Breast epithelium (tissue), 4 donors: ENCODE measurements around the gene PRRC2B. TPM values are rescaled to one million over a fixed set of nuclear protein-coding genes. Genes with fewer than 3 reads are reported as not detected.

Experiments used
- DNase-seq, 2 donors: peaks; one replicate each; pipeline ENCODE4 v3.0.0-alpha.2; 2019; ENCODE audit warnings: low spot score in 2 of 2
- H3K27ac ChIP-seq, 2 donors: fragments of 200-600 bp; sonication (generic) in 1 of 2; one replicate each; pipeline ENCODE4 v1.5.1; 2016 to 2019; ENCODE audit warnings: mild to moderate bottlenecking in 1 of 2
- H3K27me3 ChIP-seq, 2 donors: fragments of 200-600 bp; sonication (generic) in 1 of 2; one replicate each; pipeline versions ENCODE4 v1.5.1 to v1.6.0; 2017 to 2019; ENCODE audit warnings: control low read depth in 1 of 2, mild to moderate bottlenecking in 1 of 2
- H3K36me3 ChIP-seq: fragments of 200-600 bp; one replicate; pipeline ENCODE4 v1.5.1; 2019
- H3K4me1 ChIP-seq, 2 donors: fragments of 200-600 bp; sonication (generic); one replicate each; pipeline ENCODE4 v1.5.1; 2016 to 2019; ENCODE audit warnings: control low read depth in 1 of 2
- H3K4me3 ChIP-seq, 3 donors: fragments of 200-600 bp; sonication (generic); 1 replicate in 2 of 3; 2 replicates in 1 of 3; pipeline ENCODE4 v1.5.1; 2016 to 2019; ENCODE audit warnings: mild to moderate bottlenecking in 3 of 3, moderate library complexity in 2 of 3
- H3K9me3 ChIP-seq, 2 donors: fragments of 200-600 bp; sonication (generic) in 1 of 2; one replicate each; pipeline ENCODE4 v1.5.1; 2016 to 2019; ENCODE audit warnings: control low read depth in 1 of 2
- POLR2A ChIP-seq: fragments of 450-650 bp; IDR thresholded peaks from one replicate; pipeline ENCODE4 v1.6.1; 2016; ENCODE audit warnings: antibody characterized with exemption, mild to moderate bottlenecking, moderate library complexity
- POLR2AphosphoS5 ChIP-seq, 3 donors: sonication (generic); formaldehyde crosslinking; IDR thresholded peaks; one replicate each; pipeline ENCODE4 v1.6.1; 2017; ENCODE audit warnings: antibody characterized with exemption in 3 of 3
- intact Hi-C: fragments of 100-400 bp; cut with DNase I; formaldehyde crosslinking; loops from one replicate; pipeline ENCODE4 v1.15.1; 2023; ENCODE audit warnings: low total_unique reads
- total RNA-seq, 3 donors: library from RNA; depleted of rRNA; stranded (reverse); fragments of >200 nt; gene quantifications; one replicate each; pipeline ENCODE4 v1.1.0, GENCODE V29; 2016
- TF ChIP-seq, protein P1 (sequence below), 3 donors: fragments of 450-650 bp; IDR thresholded peaks; one replicate each; pipeline ENCODE4 v1.5.1; 2016 to 2017; ENCODE audit warnings: antibody characterized with exemption in 3 of 3, mild to moderate bottlenecking in 3 of 3, moderate library complexity in 3 of 3

The PRRC2B gene
- total RNA-seq, 3 donors from 2014 or later, result 95.9 to 143 (median 102) TPM

DNA sequence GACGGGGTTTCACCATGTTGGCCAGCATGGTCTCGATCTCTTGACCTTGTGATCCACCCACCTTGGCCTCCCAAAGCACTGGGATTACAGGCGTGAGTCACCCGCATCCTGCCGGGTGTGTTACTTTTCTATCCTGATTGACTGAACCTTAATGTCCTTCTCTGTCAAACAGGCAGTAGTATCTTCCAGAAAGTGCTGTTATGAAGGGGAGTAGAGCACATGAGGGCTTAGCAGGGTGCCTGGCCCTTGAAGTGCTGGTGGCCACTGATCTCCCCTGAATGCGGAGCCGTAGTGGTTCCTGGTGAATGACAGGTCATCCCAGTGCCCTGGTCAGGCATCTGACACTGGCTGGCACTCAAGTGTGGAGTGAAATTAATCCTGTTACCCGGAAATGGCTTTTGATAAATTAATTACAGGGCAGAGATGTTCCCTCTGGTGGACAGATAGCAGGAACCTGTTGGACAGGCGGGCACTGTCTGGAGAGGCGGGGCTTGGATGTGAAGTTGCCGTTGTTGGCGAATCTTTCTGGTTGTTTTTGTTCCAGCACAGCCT, 28.4 kb downstream of the PRRC2B start:
- Histone ChIP-seq H3K9me3 (no peaks in the 10 kb centered on the region), H3K27me3 (no peaks in the 10 kb centered on the region), H3K4me1 (peaks cover 17 to 58% of the 10 kb centered on the region in 2 donors), H3K36me3 (no peaks in the 10 kb centered on the region), H3K27ac (peak overlapping the region; percentile 85 to 87), H3K4me3 (peak overlapping the region in 1 of 3 donors; percentile 47)
- TF ChIP-seq, protein P1, sequence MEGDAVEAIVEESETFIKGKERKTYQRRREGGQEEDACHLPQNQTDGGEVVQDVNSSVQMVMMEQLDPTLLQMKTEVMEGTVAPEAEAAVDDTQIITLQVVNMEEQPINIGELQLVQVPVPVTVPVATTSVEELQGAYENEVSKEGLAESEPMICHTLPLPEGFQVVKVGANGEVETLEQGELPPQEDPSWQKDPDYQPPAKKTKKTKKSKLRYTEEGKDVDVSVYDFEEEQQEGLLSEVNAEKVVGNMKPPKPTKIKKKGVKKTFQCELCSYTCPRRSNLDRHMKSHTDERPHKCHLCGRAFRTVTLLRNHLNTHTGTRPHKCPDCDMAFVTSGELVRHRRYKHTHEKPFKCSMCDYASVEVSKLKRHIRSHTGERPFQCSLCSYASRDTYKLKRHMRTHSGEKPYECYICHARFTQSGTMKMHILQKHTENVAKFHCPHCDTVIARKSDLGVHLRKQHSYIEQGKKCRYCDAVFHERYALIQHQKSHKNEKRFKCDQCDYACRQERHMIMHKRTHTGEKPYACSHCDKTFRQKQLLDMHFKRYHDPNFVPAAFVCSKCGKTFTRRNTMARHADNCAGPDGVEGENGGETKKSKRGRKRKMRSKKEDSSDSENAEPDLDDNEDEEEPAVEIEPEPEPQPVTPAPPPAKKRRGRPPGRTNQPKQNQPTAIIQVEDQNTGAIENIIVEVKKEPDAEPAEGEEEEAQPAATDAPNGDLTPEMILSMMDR (IDR thresholded peaks at IDR 0.05), result peak; percentile 31 to 72 (median 38)
- TF ChIP-seq POLR2AphosphoS5 (IDR thresholded peaks at IDR 0.05), result no peak
- DNase-seq, result peak; percentile 72 to 82
- intact Hi-C loops, result no loop called here

DNA sequence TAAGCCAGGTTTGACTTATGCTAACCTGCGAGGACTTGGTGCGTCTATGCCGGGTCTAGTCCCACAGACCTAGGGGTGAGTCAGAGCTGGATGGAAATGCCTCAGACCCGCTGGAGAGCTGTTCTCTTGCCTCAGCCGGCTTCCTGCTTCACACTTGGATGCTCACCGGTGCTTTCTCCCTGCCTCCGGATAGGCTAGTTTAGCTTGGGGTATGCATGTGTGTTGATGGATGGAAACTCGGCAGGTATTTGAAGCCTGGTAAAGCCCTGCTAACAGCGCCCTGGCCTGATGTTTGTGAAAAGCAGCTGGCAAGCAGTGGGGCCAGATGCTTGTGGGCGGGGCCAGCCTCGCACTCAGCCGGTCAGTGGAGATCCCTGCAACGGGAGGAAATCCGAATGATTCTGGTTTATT, 29.3 kb downstream of the PRRC2B start:
- peaks cover 12 to 50% of the 10 kb centered on the region in 2 donors for H3K4me1 ChIP-seq

DNA sequence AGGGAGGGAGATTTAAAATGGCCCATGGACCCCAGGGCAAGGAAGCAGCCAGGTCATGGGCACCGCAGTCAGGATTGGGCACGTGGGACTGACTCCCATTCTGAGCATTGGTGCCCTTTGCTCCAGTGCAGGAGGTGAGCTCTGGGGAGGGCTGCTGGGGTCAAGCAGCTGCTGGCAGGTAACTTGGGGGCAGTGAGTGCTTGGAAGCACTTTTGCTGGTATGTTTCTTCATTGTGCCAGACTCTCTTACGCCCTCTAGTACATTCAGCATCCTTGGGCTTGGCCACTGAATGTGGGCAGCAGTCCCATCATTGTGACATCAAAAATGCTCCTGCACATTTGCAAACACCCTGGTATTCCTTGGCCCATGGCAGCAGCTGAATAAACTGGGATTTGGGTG, 32.7 kb downstream of the PRRC2B start:
- intact Hi-C loops, result no loop called here
- Histone ChIP-seq H3K27me3 (no peaks in the 10 kb centered on the region), H3K4me1 (peaks cover 6 to 36% of the 10 kb centered on the region in 2 donors), H3K27ac (peak overlapping the region in 1 of 2 donors; percentile 15), H3K9me3 (no peaks in the 10 kb centered on the region), H3K4me3 (no peak overlapping the region), H3K36me3 (no peaks in the 10 kb centered on the region)
- DNase-seq, result no peak
- no peak for TF ChIP-seq POLR2A
- TF ChIP-seq POLR2AphosphoS5 (IDR thresholded peaks at IDR 0.05), result no peak
- TF ChIP-seq, protein P1 (IDR thresholded peaks at IDR 0.05), result no peak

More for the DNA sequence above, 29.3 kb downstream of the PRRC2B start:
- DNase-seq, result peak; percentile 60 to 72
- H3K27me3 ChIP-seq, result no peaks in the 10 kb centered on the region
- no peaks in the 10 kb centered on the region for H3K9me3 ChIP-seq
- H3K27ac ChIP-seq, result peak overlapping the region; percentile 85 to 87
- TF ChIP-seq, protein P1 (IDR thresholded peaks at IDR 0.05), result no peak
- TF ChIP-seq POLR2A, result no peak
- no peak for TF ChIP-seq POLR2AphosphoS5 (IDR thresholded peaks at IDR 0.05)
- intact Hi-C loops, result no loop called here
- H3K4me3 ChIP-seq, result peak overlapping the region in 2 of 3 donors; percentile 2 to 47
- H3K36me3 ChIP-seq, result no peaks in the 10 kb centered on the region

DNA sequence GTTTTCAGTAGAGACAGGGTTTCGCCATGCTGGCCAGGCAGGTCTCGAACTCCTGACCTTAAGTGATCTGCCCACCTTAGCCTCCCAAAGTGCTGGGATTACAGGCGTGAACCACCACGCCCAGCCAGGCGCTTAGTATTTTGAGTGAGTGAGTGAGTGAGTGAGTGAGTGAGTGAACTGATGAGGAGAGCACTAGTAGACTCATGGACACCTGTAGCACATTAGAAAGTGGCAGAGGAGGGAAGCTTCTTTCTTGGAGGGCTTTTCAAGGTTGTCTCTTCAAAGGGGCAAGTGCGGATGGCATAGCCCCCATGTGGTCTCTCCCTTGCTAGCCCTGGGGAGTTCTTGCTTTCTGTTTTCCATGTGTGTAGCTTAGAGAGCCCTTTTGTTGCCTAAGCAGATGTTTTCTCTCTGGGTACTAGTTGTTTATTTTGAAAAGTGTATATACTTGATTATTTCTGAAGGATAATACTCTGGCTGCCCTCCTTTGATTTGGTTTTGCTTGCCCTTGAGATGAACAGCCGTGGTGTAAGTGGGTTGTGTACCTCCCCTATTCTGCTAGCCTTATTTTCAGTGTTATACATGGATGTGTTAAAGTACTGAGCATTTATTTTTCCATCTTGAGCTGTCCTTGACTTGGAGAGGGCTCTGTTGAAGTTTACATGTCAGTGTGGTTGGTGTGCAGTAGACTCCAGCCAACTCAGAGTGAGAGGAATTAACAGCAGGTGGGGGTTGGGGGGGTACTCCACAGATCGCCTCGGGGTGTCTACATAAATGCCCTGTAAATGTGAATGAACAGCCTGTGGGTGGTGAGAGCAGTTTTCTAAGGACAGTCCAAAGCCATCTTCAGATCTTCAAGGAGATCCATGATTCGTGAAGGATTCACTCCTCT, 35.5 kb downstream of the PRRC2B start:
- Histone ChIP-seq H3K4me3 (no peak overlapping the region), H3K9me3 (no peaks in the 10 kb centered on the region), H3K36me3 (no peaks in the 10 kb centered on the region), H3K27me3 (no peaks in the 10 kb centered on the region), H3K4me1 (peaks cover 0 to 9% of the 10 kb centered on the region in 2 donors), H3K27ac (peak overlapping the region in 1 of 2 donors; percentile 25)
- no peak for DNase-seq
- intact Hi-C loops, result no loop called here
- TF ChIP-seq, protein P1 (IDR thresholded peaks at IDR 0.05), result no peak
- TF ChIP-seq POLR2A, result no peak

DNA sequence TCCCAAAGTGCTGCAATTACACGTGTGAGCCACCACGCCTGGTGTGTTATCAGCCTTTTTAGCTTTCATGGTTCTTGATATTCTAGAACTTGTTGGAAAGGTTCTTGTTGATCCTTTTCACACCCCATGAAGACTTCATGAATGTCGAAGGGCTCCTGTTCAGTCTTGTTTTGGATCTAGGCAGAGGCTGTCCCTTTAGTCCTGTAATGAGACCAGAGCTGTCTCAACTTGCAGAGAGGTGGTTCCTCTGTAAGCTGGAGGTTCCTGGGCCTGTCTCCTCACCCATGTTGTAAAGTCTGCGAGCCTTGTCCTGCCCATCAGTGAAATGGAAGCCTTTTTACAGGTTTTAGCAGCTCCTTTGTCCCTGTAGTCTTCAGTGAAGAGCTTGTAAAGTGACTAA, 38.2 kb downstream of the PRRC2B start:
- Histone ChIP-seq H3K9me3 (no peaks in the 10 kb centered on the region), H3K27ac (peak overlapping the region in 1 of 2 donors; percentile 22), H3K27me3 (no peaks in the 10 kb centered on the region), H3K4me1 (peaks cover 0 to 9% of the 10 kb centered on the region in 2 donors), H3K36me3 (no peaks in the 10 kb centered on the region), H3K4me3 (no peak overlapping the region)
- TF ChIP-seq POLR2AphosphoS5 (IDR thresholded peaks at IDR 0.05) (no peak), POLR2A (no peak)
- TF ChIP-seq, protein P1 (IDR thresholded peaks at IDR 0.05), result no peak
- no peak for DNase-seq
- intact Hi-C loops, result no loop called here
